ENCODE data around the gene HECA. TPM values are rescaled to one million over a fixed set of nuclear protein-coding genes. Genes with fewer than 3 reads are reported as not detected.
A peak's percentile ranks its signal among the peaks of the same experiment; 100 is the strongest.
"Not testable (repeated sequence)": the region's sequence is repeated elsewhere in the genome, so short reads cannot be mapped to it uniquely, and the experiment has no call there.

HECA gene
- total RNA-seq, 2 donors from 2014 or later = 18.0 to 41.1 TPM

- no peaks in the 10 kb centered on the region for H3K27me3 ChIP-seq
- no peaks in the 10 kb centered on the region for H3K9me3 ChIP-seq
- H3K4me1 ChIP-seq = no peaks in the 10 kb centered on the region
- no peak overlapping the region for H3K27ac ChIP-seq
- no peak overlapping the region for H3K4me3 ChIP-seq
- DNase-seq = no peak
- no peak for TF ChIP-seq CTCF (IDR thresholded peaks at IDR 0.05)
- no peak overlapping the region for H3K9ac ChIP-seq (ENCODE audit: low read depth in 2 of 2, low read length in 2 of 2)
- H3K36me3 ChIP-seq = no peaks in the 10 kb centered on the region
- intact Hi-C loops (cut with DNase I) = loop anchor here (10.0 kb wide), 1 partner anchor 303 kb away; no protein-coding TSS in a partner anchor
These were observed 17.1 kb upstream of the HECA start for GRCh38 chr6:139117734-139118133.

- intact Hi-C loops (cut with DNase I) = loop anchor here (10.0 kb wide), 1 partner anchor 305 kb away; no protein-coding TSS in a partner anchor
These were observed 15.3 kb upstream of the HECA start for GRCh38 chr6:139119552-139119951.

GRCh38 chr6:139122823-139123222 lies 12.1 kb upstream of the HECA start:
- intact Hi-C loops (cut with DNase I) = loop anchor here (10.0 kb wide), 1 partner anchor 112 kb away; no protein-coding TSS in a partner anchor
- H3K9me3 ChIP-seq; H3K9ac ChIP-seq (ENCODE audit: low read depth in 2 of 2, low read length in 2 of 2); H3K36me3 ChIP-seq; H3K27me3 ChIP-seq; H3K27ac ChIP-seq; H3K4me1 ChIP-seq; H3K4me3 ChIP-seq; DNase-seq: not testable (repeated sequence)

More at GRCh38 chr6:139119552-139119951, 15.3 kb upstream of the HECA start:
- Histone ChIP-seq H3K4me3 (no peak overlapping the region), H3K9ac (ENCODE audit: low read depth in 2 of 2, low read length in 2 of 2) (no peak overlapping the region), H3K27me3 (no peaks in the 10 kb centered on the region), H3K27ac (no peak overlapping the region), H3K36me3 (no peaks in the 10 kb centered on the region), H3K4me1 (no peaks in the 10 kb centered on the region), H3K9me3 (no peaks in the 10 kb centered on the region)
- no peak for TF ChIP-seq CTCF (IDR thresholded peaks at IDR 0.05)
- DNase-seq = no peak

GRCh38 chr6:139124887-139125672 lies 9.8 kb upstream of the HECA start:
- Histone ChIP-seq H3K4me1 (no peaks in the 10 kb centered on the region), H3K36me3 (no peaks in the 10 kb centered on the region), H3K27ac (no peak overlapping the region), H3K4me3 (no peak overlapping the region), H3K27me3 (no peaks in the 10 kb centered on the region), H3K9ac (ENCODE audit: low read depth in 2 of 2, low read length in 2 of 2) (no peak overlapping the region), H3K9me3 (no peaks in the 10 kb centered on the region)
- intact Hi-C loops (cut with DNase I) = loop anchor here (5.0 to 10.0 kb wide), 2 partner anchors 110 to 237 kb away; no protein-coding TSS in a partner anchor
- DNase-seq = peak; percentile 79
- TF ChIP-seq CTCF (IDR thresholded peaks at IDR 0.05) = peak; percentile 46

- Histone ChIP-seq H3K9me3 (no peaks in the 10 kb centered on the region), H3K27ac (peak overlapping the region; percentile 31), H3K27me3 (no peaks in the 10 kb centered on the region), H3K4me3 (no peak overlapping the region), H3K9ac (ENCODE audit: low read depth in 2 of 2, low read length in 2 of 2) (no peak overlapping the region), H3K36me3 (no peaks in the 10 kb centered on the region), H3K4me1 (no peaks in the 10 kb centered on the region)
- no peak for TF ChIP-seq CTCF (IDR thresholded peaks at IDR 0.05)
- intact Hi-C loops (cut with DNase I) = loop anchor here (5.0 to 10.0 kb wide), 2 partner anchors 109 to 236 kb away; no protein-coding TSS in a partner anchor
- DNase-seq = no peak
These were observed 8.6 kb upstream of the HECA start for GRCh38 chr6:139126255-139126654.

- no peaks in the 10 kb centered on the region for H3K36me3 ChIP-seq
- no peak for TF ChIP-seq CTCF (IDR thresholded peaks at IDR 0.05)
- H3K27me3 ChIP-seq = no peaks in the 10 kb centered on the region
- no peaks in the 10 kb centered on the region for H3K9me3 ChIP-seq
- no peak for DNase-seq
- no peak overlapping the region for H3K9ac ChIP-seq (ENCODE audit: low read depth in 2 of 2, low read length in 2 of 2)
- H3K4me1 ChIP-seq = no peaks in the 10 kb centered on the region
- H3K4me3 ChIP-seq = no peak overlapping the region
- H3K27ac ChIP-seq = no peak overlapping the region
- intact Hi-C loops (cut with DNase I) = loop anchor here (5.0 to 10.0 kb wide), 2 partner anchors 108 to 235 kb away; no protein-coding TSS in a partner anchor
These were observed 7.9 kb upstream of the HECA start for GRCh38 chr6:139126931-139127330.

Measured in colonic mucosa (tissue), 4 donors.